ENCODE data around the gene RUNX2.

Gene RUNX2

DNA sequence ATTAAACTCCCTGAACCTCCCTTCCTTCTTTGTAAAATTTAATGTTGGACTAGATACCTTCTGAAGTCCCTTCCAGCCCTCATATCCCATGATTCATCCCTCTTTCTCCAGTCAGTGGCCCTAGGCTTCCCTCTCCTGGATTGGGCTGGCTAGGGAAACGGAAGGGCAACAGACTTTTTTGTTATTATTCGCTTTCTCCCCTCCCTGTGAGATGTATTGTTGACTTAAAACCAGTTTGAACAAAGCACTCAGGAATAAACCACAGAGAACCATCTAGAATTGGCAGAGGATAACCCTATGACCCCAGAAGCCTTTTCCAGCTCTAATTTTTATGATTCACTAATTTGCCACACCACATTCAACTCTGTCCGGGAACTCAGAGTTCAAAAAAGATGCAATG, 289.3 kb downstream of the RUNX2 start:
- Histone ChIP-seq H4K8ac (ENCODE audit: low read depth, low read length) (no peak overlapping the region), H3K14ac (ENCODE audit: low read length) (no peak overlapping the region), H3K27ac (ENCODE audit: low read depth, low read length) (no peak overlapping the region), H3K9me3 (ENCODE audit: insufficient read depth, low read depth, low read length) (no peaks in the 10 kb centered on the region), H3K36me3 (ENCODE audit: control insufficient read depth in 1 of 2, insufficient read depth in 2 of 2, low read length in 2 of 2) (no peaks in the 10 kb centered on the region), H3K27me3 (ENCODE audit: insufficient read depth, low read length) (no peaks in the 10 kb centered on the region), H3K4me2 (ENCODE audit: low read length) (no peak overlapping the region), H4K12ac (ENCODE audit: low read depth, low read length) (no peak overlapping the region), H3K4me3 (ENCODE audit: low read depth, low read length) (no peak overlapping the region), H2BK5ac (ENCODE audit: low read depth, low read length, poor library complexity) (no peak overlapping the region), H3K9ac (ENCODE audit: low read length) (no peak overlapping the region), H3K79me2 (ENCODE audit: control insufficient read depth, insufficient read depth, low read length, poor library complexity) (no peaks in the 10 kb centered on the region), H4K91ac (ENCODE audit: low read depth, low read length) (no peak overlapping the region), H2BK12ac (ENCODE audit: low read length) (no peak overlapping the region), H2AFZ (ENCODE audit: insufficient read depth, low read length, poor library complexity) (no peak overlapping the region), H3K18ac (ENCODE audit: low read length) (no peak overlapping the region), H2AK5ac (ENCODE audit: low read length) (no peak overlapping the region), H3K79me1 (ENCODE audit: low read length) (no peaks in the 10 kb centered on the region), H3K4me1 (ENCODE audit: control insufficient read depth in 1 of 2, insufficient read depth in 2 of 2, low read length in 2 of 2) (no peaks in the 10 kb centered on the region), H3K4ac (ENCODE audit: low read depth, low read length) (no peak overlapping the region), H2BK120ac (ENCODE audit: insufficient read depth, low read length, poor library complexity) (no peak overlapping the region), H3K23ac (ENCODE audit: low read length) (no peak overlapping the region)
- no CpG with 5 or more reads among the region's 3 CpGs for WGBS (ENCODE audit: extremely low coverage, insufficient coverage, insufficient read length)
- DNase-seq: no peak

DNA sequence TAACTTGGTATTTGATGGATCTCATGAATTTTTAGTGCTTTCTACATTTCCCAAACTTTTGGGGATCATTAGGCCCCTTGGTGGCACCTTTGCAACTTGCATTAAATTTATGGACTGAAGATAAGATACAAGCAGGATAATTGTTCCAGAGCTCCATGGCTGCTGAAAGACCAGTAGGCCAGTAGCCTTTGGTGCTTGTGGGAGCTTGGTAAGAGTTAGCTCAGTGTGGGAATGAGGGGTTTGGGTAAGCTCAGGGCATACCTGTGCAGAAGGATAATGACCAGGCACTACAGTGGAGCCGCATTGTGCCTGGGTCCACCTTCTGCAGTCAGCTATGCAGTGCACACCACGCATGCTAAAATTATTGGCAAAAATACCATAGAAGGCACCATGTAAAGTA, 290.1 kb downstream of the RUNX2 start:
- Histone ChIP-seq H3K18ac (ENCODE audit: low read length) (no peak overlapping the region), H3K23ac (ENCODE audit: low read length) (no peak overlapping the region), H3K4me2 (ENCODE audit: low read length) (no peak overlapping the region), H4K8ac (ENCODE audit: low read depth, low read length) (no peak overlapping the region), H3K27ac (ENCODE audit: low read depth, low read length) (no peak overlapping the region), H3K4me3 (ENCODE audit: low read depth, low read length) (no peak overlapping the region), H3K27me3 (ENCODE audit: insufficient read depth, low read length) (no peaks in the 10 kb centered on the region), H3K79me2 (ENCODE audit: control insufficient read depth, insufficient read depth, low read length, poor library complexity) (no peaks in the 10 kb centered on the region), H2BK5ac (ENCODE audit: low read depth, low read length, poor library complexity) (no peak overlapping the region), H3K9me3 (ENCODE audit: insufficient read depth, low read depth, low read length) (no peaks in the 10 kb centered on the region), H2BK12ac (ENCODE audit: low read length) (no peak overlapping the region), H3K14ac (ENCODE audit: low read length) (no peak overlapping the region), H3K36me3 (ENCODE audit: control insufficient read depth in 1 of 2, insufficient read depth in 2 of 2, low read length in 2 of 2) (no peaks in the 10 kb centered on the region), H4K91ac (ENCODE audit: low read depth, low read length) (no peak overlapping the region), H3K4me1 (ENCODE audit: control insufficient read depth in 1 of 2, insufficient read depth in 2 of 2, low read length in 2 of 2) (no peaks in the 10 kb centered on the region), H3K4ac (ENCODE audit: low read depth, low read length) (no peak overlapping the region), H3K79me1 (ENCODE audit: low read length) (no peaks in the 10 kb centered on the region), H2BK120ac (ENCODE audit: insufficient read depth, low read length, poor library complexity) (no peak overlapping the region), H4K12ac (ENCODE audit: low read depth, low read length) (no peak overlapping the region), H3K9ac (ENCODE audit: low read length) (no peak overlapping the region), H2AFZ (ENCODE audit: insufficient read depth, low read length, poor library complexity) (no peak overlapping the region), H2AK5ac (ENCODE audit: low read length) (no peak overlapping the region)
- no peak for DNase-seq
- WGBS (ENCODE audit: extremely low coverage, insufficient coverage, insufficient read length): no CpG with 5 or more reads among the region's 2 CpGs

DNA sequence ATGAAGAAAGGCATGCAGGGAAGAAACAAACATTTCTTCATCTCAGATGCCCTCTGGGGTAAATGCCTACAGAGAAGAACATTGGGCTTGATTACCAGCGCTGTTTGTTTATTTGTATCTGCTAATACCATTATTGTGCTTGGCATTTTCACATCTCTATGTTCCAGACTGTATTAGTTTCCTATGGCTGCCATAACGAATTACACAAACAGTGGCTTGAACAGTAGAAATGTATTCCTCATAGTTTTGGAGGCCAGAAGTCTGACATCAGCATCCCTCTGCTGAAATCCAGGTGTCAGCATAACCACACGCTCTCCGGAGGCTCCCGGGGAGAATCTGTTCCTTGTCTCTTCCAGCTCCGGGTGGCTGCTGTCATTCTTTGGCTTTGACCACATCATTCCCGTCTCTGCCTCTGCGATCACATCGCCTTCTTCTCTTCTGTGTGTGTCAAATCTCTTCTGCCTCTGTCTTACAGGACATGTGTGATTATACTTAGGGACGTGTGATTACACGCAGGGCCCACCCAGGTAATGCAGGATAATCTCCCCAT, 291.2 kb downstream of the RUNX2 start:
- Histone ChIP-seq H3K14ac (ENCODE audit: low read length) (no peak overlapping the region), H4K91ac (ENCODE audit: low read depth, low read length) (no peak overlapping the region), H2AFZ (ENCODE audit: insufficient read depth, low read length, poor library complexity) (no peak overlapping the region), H4K8ac (ENCODE audit: low read depth, low read length) (no peak overlapping the region), H2BK120ac (ENCODE audit: insufficient read depth, low read length, poor library complexity) (no peak overlapping the region), H3K9me3 (ENCODE audit: insufficient read depth, low read depth, low read length) (no peaks in the 10 kb centered on the region), H4K12ac (ENCODE audit: low read depth, low read length) (no peak overlapping the region), H3K4ac (ENCODE audit: low read depth, low read length) (no peak overlapping the region), H3K18ac (ENCODE audit: low read length) (no peak overlapping the region), H3K36me3 (ENCODE audit: control insufficient read depth in 1 of 2, insufficient read depth in 2 of 2, low read length in 2 of 2) (no peaks in the 10 kb centered on the region), H3K79me2 (ENCODE audit: control insufficient read depth, insufficient read depth, low read length, poor library complexity) (no peaks in the 10 kb centered on the region), H3K23ac (ENCODE audit: low read length) (no peak overlapping the region), H3K9ac (ENCODE audit: low read length) (no peak overlapping the region), H3K4me2 (ENCODE audit: low read length) (no peak overlapping the region), H3K4me1 (ENCODE audit: control insufficient read depth in 1 of 2, insufficient read depth in 2 of 2, low read length in 2 of 2) (no peaks in the 10 kb centered on the region), H2AK5ac (ENCODE audit: low read length) (no peak overlapping the region), H3K27me3 (ENCODE audit: insufficient read depth, low read length) (no peaks in the 10 kb centered on the region), H2BK12ac (ENCODE audit: low read length) (no peak overlapping the region), H3K27ac (ENCODE audit: low read depth, low read length) (no peak overlapping the region), H3K79me1 (ENCODE audit: low read length) (no peaks in the 10 kb centered on the region), H2BK5ac (ENCODE audit: low read depth, low read length, poor library complexity) (no peak overlapping the region), H3K4me3 (ENCODE audit: low read depth, low read length) (no peak overlapping the region)
- no CpG with 5 or more reads among the region's 11 CpGs for WGBS (ENCODE audit: extremely low coverage, insufficient coverage, insufficient read length)
- no peak for DNase-seq

DNA sequence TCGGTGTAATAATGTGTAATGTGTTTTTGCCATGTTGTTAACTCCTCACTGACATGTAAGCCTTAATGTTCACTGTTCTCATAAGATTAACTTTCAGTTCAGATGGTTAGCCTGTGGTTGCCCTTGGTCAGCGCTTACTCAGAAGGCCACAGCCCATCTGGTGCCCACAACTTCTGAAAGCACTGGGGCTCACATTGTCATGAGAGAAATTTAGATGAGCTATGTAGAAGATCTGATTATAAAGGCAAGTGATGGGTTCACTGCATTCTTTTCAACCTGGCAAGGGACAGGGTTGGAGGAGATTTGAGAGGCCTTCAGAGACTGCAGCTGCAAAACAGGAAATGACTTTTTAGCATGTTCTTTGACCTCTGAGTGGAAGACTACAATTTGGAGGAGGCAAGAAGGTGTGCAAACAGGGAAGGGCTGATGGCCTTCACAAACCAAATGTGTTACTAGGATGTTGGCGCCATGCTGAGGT, 291.9 kb downstream of the RUNX2 start:
- H3K4ac ChIP-seq (ENCODE audit: low read depth, low read length): no peak overlapping the region
- no peak overlapping the region for H2BK12ac ChIP-seq (ENCODE audit: low read length)
- no peak overlapping the region for H3K4me2 ChIP-seq (ENCODE audit: low read length)
- H3K9ac ChIP-seq (ENCODE audit: low read length): no peak overlapping the region
- no peak overlapping the region for H2AFZ ChIP-seq (ENCODE audit: insufficient read depth, low read length, poor library complexity)
- no peaks in the 10 kb centered on the region for H3K9me3 ChIP-seq (ENCODE audit: insufficient read depth, low read depth, low read length)
- no peaks in the 10 kb centered on the region for H3K4me1 ChIP-seq (ENCODE audit: control insufficient read depth in 1 of 2, insufficient read depth in 2 of 2, low read length in 2 of 2)
- H3K27me3 ChIP-seq (ENCODE audit: insufficient read depth, low read length): no peaks in the 10 kb centered on the region
- no peak overlapping the region for H4K8ac ChIP-seq (ENCODE audit: low read depth, low read length)
- H3K14ac ChIP-seq (ENCODE audit: low read length): no peak overlapping the region
- H4K91ac ChIP-seq (ENCODE audit: low read depth, low read length): no peak overlapping the region
- no peaks in the 10 kb centered on the region for H3K79me1 ChIP-seq (ENCODE audit: low read length)
- no CpG with 5 or more reads among the region's 3 CpGs for WGBS (ENCODE audit: extremely low coverage, insufficient coverage, insufficient read length)
- H3K23ac ChIP-seq (ENCODE audit: low read length): no peak overlapping the region
- no peak overlapping the region for H4K12ac ChIP-seq (ENCODE audit: low read depth, low read length)
- no peak overlapping the region for H3K18ac ChIP-seq (ENCODE audit: low read length)
- no peak overlapping the region for H2AK5ac ChIP-seq (ENCODE audit: low read length)
- H2BK5ac ChIP-seq (ENCODE audit: low read depth, low read length, poor library complexity): no peak overlapping the region
- no peaks in the 10 kb centered on the region for H3K79me2 ChIP-seq (ENCODE audit: control insufficient read depth, insufficient read depth, low read length, poor library complexity)
- no peak for DNase-seq
- no peak overlapping the region for H3K4me3 ChIP-seq (ENCODE audit: low read depth, low read length)
- H2BK120ac ChIP-seq (ENCODE audit: insufficient read depth, low read length, poor library complexity): no peak overlapping the region
- no peak overlapping the region for H3K27ac ChIP-seq (ENCODE audit: low read depth, low read length)
- no peaks in the 10 kb centered on the region for H3K36me3 ChIP-seq (ENCODE audit: control insufficient read depth in 1 of 2, insufficient read depth in 2 of 2, low read length in 2 of 2)

All from trophoblast cell (in vitro differentiated cells and primary cell).